C4-2B (cell line): ENCODE measurements around the gene TSPAN18.

Source experiments
- H3K27ac ChIP-seq: fragments of 450-650 bp; 2 replicates; pipeline ENCODE4 v1.5.1; 2017
- ZFX ChIP-seq: fragments of 450-650 bp; IDR thresholded peaks from 2 replicates; pipeline ENCODE4 v1.6.1; 2017
- TF ChIP-seq, protein P1 (sequence below): fragments of 450-650 bp; conservative IDR thresholded peaks from 2 replicates; pipeline ENCODE4 v1.5.1; 2017; ENCODE audit warnings: mild to moderate bottlenecking

The TSPAN18 gene

DNA sequence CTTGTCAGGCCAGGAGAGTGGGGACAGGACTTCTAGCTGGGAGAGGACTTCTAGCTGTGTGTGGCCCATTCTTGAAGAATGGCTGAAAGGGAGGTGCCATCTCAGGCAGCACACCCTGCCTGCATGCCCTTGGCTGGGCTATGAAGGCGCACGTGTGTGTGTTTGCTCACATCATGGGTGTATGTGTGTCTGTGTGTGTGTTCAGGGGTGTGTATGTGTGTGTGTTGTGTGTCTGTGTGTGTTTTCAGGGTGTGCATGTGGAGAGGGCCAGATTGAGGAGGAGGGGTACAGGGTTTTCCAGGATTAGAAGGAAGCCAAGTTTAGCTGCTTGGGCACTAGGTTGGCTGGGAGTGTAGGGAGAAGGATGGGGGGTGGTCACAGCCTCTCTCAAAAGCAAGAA, 207.3 kb downstream of the TSPAN18 start:
- TF ChIP-seq, protein P1, sequence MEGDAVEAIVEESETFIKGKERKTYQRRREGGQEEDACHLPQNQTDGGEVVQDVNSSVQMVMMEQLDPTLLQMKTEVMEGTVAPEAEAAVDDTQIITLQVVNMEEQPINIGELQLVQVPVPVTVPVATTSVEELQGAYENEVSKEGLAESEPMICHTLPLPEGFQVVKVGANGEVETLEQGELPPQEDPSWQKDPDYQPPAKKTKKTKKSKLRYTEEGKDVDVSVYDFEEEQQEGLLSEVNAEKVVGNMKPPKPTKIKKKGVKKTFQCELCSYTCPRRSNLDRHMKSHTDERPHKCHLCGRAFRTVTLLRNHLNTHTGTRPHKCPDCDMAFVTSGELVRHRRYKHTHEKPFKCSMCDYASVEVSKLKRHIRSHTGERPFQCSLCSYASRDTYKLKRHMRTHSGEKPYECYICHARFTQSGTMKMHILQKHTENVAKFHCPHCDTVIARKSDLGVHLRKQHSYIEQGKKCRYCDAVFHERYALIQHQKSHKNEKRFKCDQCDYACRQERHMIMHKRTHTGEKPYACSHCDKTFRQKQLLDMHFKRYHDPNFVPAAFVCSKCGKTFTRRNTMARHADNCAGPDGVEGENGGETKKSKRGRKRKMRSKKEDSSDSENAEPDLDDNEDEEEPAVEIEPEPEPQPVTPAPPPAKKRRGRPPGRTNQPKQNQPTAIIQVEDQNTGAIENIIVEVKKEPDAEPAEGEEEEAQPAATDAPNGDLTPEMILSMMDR: no peak
- TF ChIP-seq ZFX: no peak
- no peak overlapping the region for H3K27ac ChIP-seq

DNA sequence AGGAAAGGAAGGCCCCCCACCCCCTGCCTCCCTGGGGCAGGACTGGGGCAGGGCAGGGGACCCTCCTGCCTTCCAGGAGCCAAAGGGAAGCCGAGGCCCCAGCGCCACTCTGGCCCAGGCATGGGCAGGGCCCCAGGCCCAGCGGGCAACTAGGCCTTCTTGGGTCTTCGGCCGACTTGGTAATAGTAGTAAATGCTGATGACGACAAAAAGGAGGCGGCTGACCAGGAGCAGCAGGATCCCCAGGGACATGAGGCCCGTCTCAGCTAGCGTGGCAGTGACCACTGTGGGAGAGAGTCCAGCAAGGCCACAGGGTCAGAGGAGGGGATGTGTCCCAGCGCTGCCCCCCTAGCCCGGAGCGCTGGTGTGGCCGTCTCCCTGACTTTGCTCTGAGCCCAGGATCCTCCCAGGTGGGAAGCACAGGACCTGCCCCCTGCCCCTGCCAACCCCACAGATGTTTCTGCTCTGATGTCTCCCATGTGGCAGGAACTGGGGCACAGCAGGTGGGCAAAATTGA, 208.0 kb downstream of the TSPAN18 start:
- no peak overlapping the region for H3K27ac ChIP-seq
- TF ChIP-seq, protein P1: no peak
- TF ChIP-seq ZFX: no peak

DNA sequence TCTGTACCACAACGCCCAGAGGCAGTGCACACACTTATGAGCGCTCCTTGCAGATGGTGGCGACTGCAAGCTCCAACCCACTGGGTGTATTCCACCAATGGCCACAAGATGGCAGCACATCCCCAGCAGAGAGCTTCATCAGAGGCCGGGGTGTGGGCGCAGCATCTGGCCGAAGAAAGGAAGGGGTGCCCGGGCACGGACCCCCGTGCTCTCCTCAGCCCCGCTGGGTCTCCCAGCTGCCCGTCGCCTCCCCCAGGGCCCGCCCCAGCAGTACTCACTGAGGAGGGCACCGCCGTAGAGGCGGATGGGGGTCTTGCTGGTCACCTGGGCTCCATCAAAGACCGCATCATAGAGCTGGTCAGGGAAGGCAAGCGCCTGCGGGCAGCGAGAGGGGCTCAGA, 209.8 kb downstream of the TSPAN18 start:
- TF ChIP-seq ZFX: no peak
- TF ChIP-seq, protein P1: peak; percentile 95
- no peak overlapping the region for H3K27ac ChIP-seq

DNA sequence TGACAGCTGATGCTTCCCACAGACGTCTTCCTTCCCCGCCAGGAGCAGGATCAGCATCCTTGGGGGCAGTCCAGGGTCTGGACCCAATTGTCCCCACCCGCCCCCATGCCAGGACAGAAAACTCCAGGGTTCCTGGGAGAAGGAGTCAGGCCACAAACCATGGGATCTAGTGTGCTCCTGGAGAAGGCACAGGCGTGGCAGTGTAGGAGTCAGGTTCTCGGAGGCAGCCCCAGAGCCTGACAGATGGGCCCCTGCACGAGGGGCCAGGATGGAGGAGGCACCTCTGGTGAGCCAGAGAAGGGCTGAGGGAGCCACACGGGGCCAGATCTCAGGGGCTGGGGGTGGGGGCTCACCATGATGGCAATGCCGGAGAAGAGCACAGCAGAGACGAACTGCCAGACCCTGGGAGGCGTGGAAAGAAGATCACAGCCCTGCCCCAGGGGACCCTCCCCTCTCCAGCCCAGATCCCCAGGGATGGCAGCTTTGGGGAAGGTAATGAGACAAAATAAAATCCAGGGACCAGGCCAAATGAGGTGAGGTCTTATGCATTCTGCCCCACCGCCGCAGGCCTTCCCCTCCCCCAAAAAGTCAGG, 210.3 kb downstream of the TSPAN18 start:
- peak overlapping the region; percentile 6; the same call in 1 of the 2 replicates for H3K27ac ChIP-seq
- TF ChIP-seq, protein P1: no peak
- TF ChIP-seq ZFX: no peak

DNA sequence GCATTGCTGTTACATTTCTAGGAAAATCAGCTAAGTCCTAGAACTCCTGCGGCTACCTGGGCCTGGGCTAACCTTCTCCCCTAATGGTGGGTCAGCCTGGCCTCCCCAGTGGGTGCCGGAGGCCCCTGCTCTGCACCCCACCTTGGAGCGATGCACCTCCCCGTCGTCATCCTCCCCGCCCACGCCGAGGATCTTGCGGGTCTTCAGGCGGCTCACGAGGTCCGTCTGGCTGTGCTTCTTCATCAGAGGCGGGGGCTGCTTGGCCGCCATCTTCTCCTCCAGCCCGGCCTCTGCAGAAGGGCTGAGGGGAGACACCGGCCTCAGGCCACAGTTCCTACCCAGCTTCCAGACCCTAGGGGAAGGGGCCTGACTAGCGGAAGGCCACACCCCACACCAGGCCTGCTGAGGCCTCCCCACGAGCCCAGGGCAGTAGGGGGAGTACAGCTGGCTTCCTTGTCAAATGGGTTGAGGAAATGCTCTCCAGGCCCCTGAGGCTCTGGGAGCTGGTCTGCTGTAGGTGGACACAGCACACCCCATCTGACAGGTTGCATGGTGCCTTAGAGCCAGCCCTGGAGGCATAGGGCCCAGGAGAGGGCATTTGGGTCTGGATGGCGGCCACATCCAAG, 211.4 kb downstream of the TSPAN18 start:
- TF ChIP-seq, protein P1: no peak
- no peak for TF ChIP-seq ZFX

DNA sequence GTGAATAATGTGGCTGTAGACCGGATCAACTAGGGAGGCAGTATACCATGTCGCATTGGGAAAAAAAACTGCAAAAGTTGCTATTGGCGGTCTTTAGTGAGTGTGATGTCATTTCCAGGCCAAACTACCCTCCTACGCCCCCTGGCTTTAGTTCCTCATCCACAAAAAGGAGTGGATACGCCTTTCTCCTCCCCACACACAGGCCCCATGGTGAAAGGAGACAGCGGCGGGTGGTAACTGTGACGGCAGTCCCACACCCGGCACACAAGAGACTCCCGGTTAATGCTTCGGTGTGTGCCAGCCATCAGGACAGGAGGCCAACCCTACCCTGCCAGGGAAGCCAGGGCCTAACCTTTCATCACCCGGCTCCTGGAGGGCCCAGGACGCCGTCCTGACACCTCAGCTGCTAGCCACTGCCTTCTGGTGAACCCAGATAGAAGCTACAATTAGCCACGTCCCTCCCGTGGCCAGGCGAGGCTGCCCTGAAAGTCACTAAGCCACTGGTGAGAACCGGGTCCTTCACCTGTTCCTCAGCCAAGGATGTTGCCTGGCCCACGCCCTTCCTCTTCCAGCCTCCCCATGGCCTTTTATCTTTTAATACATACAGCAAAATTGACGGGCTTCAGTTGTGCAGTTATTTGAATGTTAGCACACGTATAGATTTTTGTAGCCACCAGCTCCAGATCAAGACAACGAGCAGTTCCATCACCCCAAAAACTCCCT, 213.1 kb downstream of the TSPAN18 start:
- TF ChIP-seq, protein P1: no peak
- no peak for TF ChIP-seq ZFX

More for the DNA sequence above, 211.4 kb downstream of the TSPAN18 start:
- H3K27ac ChIP-seq: peak overlapping the region; percentile 22

DNA sequence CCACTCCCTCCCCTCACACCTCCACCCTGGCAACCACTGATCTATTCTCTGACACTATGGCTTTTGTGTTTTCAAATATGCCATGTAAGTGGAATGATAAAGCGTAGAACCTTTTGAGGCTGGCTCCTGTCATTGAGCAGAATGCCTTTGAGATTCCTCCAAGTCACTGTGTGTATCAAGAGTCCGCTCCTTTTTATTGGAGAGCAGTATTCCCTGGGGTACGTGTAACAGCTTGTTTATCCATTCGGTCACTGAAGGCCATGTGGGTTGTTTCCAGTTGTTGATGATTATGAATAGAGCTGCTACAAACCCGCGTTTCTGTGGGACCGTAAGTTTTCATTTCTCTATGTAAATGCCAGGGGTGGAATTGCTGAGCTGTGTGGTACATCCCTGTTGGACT, 213.6 kb downstream of the TSPAN18 start:
- TF ChIP-seq, protein P1: no peak
- TF ChIP-seq ZFX: no peak
- no peak overlapping the region for H3K27ac ChIP-seq

More for the DNA sequence above, 213.1 kb downstream of the TSPAN18 start:
- H3K27ac ChIP-seq: no peak overlapping the region
